GM12874 (cell line): Measurements from ENCODE around the gene CLOCK.

Experiments used
- CTCF ChIP-seq: IDR thresholded peaks from 2 replicates; pipeline ENCODE4 v1.5.1; 2011; ENCODE audit warnings: low read depth, mild to moderate bottlenecking, control low read depth, low read length, moderate library complexity; ENCODE audit not compliant: insufficient read depth

The CLOCK gene

GRCh38 chr4:55534306-55534705 is 12.4 kb downstream of the CLOCK start:
- no peak for TF ChIP-seq CTCF

DNA sequence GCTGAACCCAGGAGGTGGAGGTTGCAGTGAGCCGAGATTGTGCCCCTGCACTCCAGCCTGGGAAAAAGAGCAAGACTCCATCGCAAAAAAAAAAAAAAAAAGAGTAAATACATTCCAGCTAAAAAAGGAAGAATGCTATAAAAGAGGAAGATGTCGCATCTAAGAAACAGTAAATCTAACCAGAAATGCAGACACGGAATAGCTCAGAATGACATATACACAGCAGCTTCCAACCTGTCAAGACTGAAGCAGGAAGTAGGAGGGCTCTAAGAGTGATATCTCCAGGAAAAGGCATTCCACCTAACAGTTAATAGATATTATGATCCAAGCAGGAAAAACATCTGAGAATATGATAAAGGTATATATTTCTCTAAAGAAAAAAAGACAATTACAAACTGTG is 16.0 kb downstream of the CLOCK start:
- TF ChIP-seq CTCF, result no peak

- TF ChIP-seq CTCF, result no peak
Observed at GRCh38 chr4:55530167-55530566, 16.5 kb downstream of the CLOCK start.

GRCh38 chr4:55528491-55528890 is 18.2 kb downstream of the CLOCK start:
- no peak for TF ChIP-seq CTCF

GRCh38 chr4:55524844-55525571 is 21.7 kb downstream of the CLOCK start:
- no peak for TF ChIP-seq CTCF

- TF ChIP-seq CTCF, result no peak
Observed at GRCh38 chr4:55518442-55518841, 28.3 kb downstream of the CLOCK start.

DNA sequence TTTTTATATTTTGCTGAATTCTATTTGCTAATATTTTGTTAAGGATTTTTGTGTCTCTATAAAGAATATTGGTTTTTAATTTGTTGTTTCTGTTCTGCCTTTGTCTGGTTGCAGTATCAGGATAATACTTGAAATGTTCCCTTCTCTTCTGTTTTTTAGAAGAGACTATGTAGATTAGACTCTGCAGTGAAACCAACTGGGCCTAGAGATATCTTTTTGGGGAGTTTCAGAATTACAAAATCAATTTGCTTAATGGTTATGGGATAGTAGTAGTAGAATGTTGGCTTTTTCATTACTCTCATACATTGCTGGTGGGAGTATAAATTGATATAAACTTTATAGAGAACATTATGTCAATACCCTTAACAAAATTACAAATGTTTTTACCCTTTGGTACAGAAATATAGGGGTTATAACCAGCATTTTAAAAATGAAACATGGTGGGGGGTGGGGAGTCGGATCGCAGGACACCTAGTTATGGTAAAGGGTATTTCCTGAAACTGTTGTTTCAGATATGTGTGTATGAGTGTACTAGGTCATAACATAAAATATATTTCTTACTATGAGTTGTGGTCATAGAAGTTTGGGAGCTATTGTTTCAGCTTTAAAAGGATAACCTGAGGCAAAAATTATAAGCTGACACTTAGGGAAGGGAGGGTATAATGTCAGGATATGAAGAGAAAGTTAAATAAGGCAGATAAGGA is 29.0 kb downstream of the CLOCK start:
- no peak for TF ChIP-seq CTCF
